HUES64 (cell line): ENCODE data around the gene SLC17A1.

Experiments used
- H3K27ac ChIP-seq: 2 replicates; pipeline ENCODE4 v1.7.0; 2013; ENCODE audit warnings: low read depth, low read length, inconsistent platforms
- H3K27me3 ChIP-seq: 2 replicates; pipeline ENCODE4 v1.6.1; 2013; ENCODE audit warnings: mild to moderate bottlenecking, low read length; ENCODE audit not compliant: insufficient read depth
- H3K36me3 ChIP-seq: 2 replicates; pipeline ENCODE4 v1.6.1; 2013; ENCODE audit warnings: mild to moderate bottlenecking, low read length; ENCODE audit not compliant: insufficient read depth
- H3K4me1 ChIP-seq: 2 replicates; pipeline ENCODE4 v1.6.1; 2013; ENCODE audit warnings: mild to moderate bottlenecking, low read length, moderate library complexity; ENCODE audit not compliant: insufficient read depth
- H3K4me3 ChIP-seq: 2 replicates; pipeline ENCODE4 v1.5.1; 2013; ENCODE audit warnings: mild to moderate bottlenecking, low read length, moderate library complexity
- H3K9ac ChIP-seq: 2 replicates; pipeline ENCODE4 v1.6.1; 2013; ENCODE audit warnings: mild to moderate bottlenecking, low read depth, low read length
- H3K9me3 ChIP-seq: 2 replicates; pipeline ENCODE4 v1.6.1; 2013; ENCODE audit warnings: low read depth, low read length; ENCODE audit not compliant: insufficient read depth
- WGBS: fragments of 150-250, 120-280 bp; methylation state at CpG from one replicate; pipeline ENCODE4 v1.1.7; 2013; ENCODE audit warnings: missing lambda C conversion rate; 5-methylcytosine and 5-hydroxymethylcytosine counted together

The SLC17A1 gene

GRCh38 chr6:25830458-25830857 is 1.4 kb downstream of the SLC17A1 start:
- H3K9me3 ChIP-seq: no peaks in the 10 kb centered on the region
- H3K36me3 ChIP-seq: no peaks in the 10 kb centered on the region
- H3K27me3 ChIP-seq: no peaks in the 10 kb centered on the region
- H3K27ac ChIP-seq: no peak overlapping the region
- WGBS: 77% methylated on average over 4 of the region's 4 CpGs
- H3K9ac ChIP-seq: no peak overlapping the region
- no peak overlapping the region for H3K4me3 ChIP-seq
- H3K4me1 ChIP-seq: no peaks in the 10 kb centered on the region

GRCh38 chr6:25829375-25829774 is 2.5 kb downstream of the SLC17A1 start:
- Histone ChIP-seq H3K27me3 (no peaks in the 10 kb centered on the region), H3K4me1 (no peaks in the 10 kb centered on the region), H3K9me3 (no peaks in the 10 kb centered on the region), H3K9ac (no peak overlapping the region), H3K27ac (no peak overlapping the region), H3K4me3 (no peak overlapping the region), H3K36me3 (no peaks in the 10 kb centered on the region)
- no CpG with 5 or more reads among the region's 1 CpG for WGBS

- Histone ChIP-seq H3K9me3 (no peaks in the 10 kb centered on the region), H3K36me3 (no peaks in the 10 kb centered on the region), H3K27me3 (no peaks in the 10 kb centered on the region), H3K9ac (no peak overlapping the region), H3K27ac (no peak overlapping the region), H3K4me1 (peaks cover 2% of the 10 kb centered on the region; the same call in 1 of the 2 replicates), H3K4me3 (no peak overlapping the region)
These were observed 10.5 kb downstream of the SLC17A1 start for GRCh38 chr6:25821341-25821740.

GRCh38 chr6:25816252-25816651 is 15.6 kb downstream of the SLC17A1 start:
- Histone ChIP-seq H3K27me3 (no peaks in the 10 kb centered on the region), H3K4me1 (peaks cover 7% of the 10 kb centered on the region; the same call in 1 of the 2 replicates), H3K27ac (no peak overlapping the region), H3K36me3 (no peaks in the 10 kb centered on the region), H3K4me3 (no peak overlapping the region), H3K9me3 (no peaks in the 10 kb centered on the region), H3K9ac (no peak overlapping the region)
- WGBS: 92% methylated on average over 2 of the region's 2 CpGs

- no peaks in the 10 kb centered on the region for H3K9me3 ChIP-seq
- no peak overlapping the region for H3K27ac ChIP-seq
- H3K4me3 ChIP-seq: no peak overlapping the region
- no peaks in the 10 kb centered on the region for H3K27me3 ChIP-seq
- H3K4me1 ChIP-seq: peaks cover 7% of the 10 kb centered on the region; the same call in 1 of the 2 replicates
- H3K36me3 ChIP-seq: no peaks in the 10 kb centered on the region
- WGBS: 71% methylated on average over 3 of the region's 3 CpGs
- no peak overlapping the region for H3K9ac ChIP-seq
These were observed 16.7 kb downstream of the SLC17A1 start for GRCh38 chr6:25815194-25815593.

- Histone ChIP-seq H3K27me3 (no peaks in the 10 kb centered on the region), H3K4me3 (no peak overlapping the region), H3K4me1 (peaks cover 7% of the 10 kb centered on the region; the same call in 1 of the 2 replicates), H3K9me3 (no peaks in the 10 kb centered on the region), H3K9ac (no peak overlapping the region), H3K36me3 (no peaks in the 10 kb centered on the region), H3K27ac (no peak overlapping the region)
- WGBS: 96% methylated on average over 2 of the region's 2 CpGs
These were observed 27.0 kb downstream of the SLC17A1 start for GRCh38 chr6:25804804-25805203.

GRCh38 chr6:25801436-25801835 is 30.4 kb downstream of the SLC17A1 start:
- Histone ChIP-seq H3K9me3 (no peaks in the 10 kb centered on the region), H3K27ac (no peak overlapping the region), H3K9ac (no peak overlapping the region), H3K4me3 (no peak overlapping the region), H3K27me3 (no peaks in the 10 kb centered on the region), H3K4me1 (peaks cover 7% of the 10 kb centered on the region; the same call in 1 of the 2 replicates), H3K36me3 (no peaks in the 10 kb centered on the region)
- WGBS: 91% methylated on average over 4 of the region's 4 CpGs

- Histone ChIP-seq H3K9ac (no peak overlapping the region), H3K9me3 (no peaks in the 10 kb centered on the region), H3K4me1 (no peaks in the 10 kb centered on the region), H3K27me3 (no peaks in the 10 kb centered on the region), H3K4me3 (no peak overlapping the region), H3K36me3 (no peaks in the 10 kb centered on the region), H3K27ac (no peak overlapping the region)
- 95% methylated on average over 2 of the region's 2 CpGs for whole genome bisulfite sequencing
These were observed 37.1 kb downstream of the SLC17A1 start for GRCh38 chr6:25794784-25795183.

GRCh38 chr6:25793970-25794369 is 37.9 kb downstream of the SLC17A1 start:
- H3K4me1 ChIP-seq: no peaks in the 10 kb centered on the region
- no peak overlapping the region for H3K27ac ChIP-seq
- WGBS: 100% methylated on average over 1 of the region's 1 CpG
- H3K4me3 ChIP-seq: no peak overlapping the region
- no peaks in the 10 kb centered on the region for H3K36me3 ChIP-seq
- H3K27me3 ChIP-seq: no peaks in the 10 kb centered on the region
- no peaks in the 10 kb centered on the region for H3K9me3 ChIP-seq
- no peak overlapping the region for H3K9ac ChIP-seq

GRCh38 chr6:25792016-25792415 is 39.8 kb downstream of the SLC17A1 start:
- Histone ChIP-seq H3K9ac (no peak overlapping the region), H3K27me3 (no peaks in the 10 kb centered on the region), H3K36me3 (no peaks in the 10 kb centered on the region), H3K9me3 (no peaks in the 10 kb centered on the region), H3K4me1 (no peaks in the 10 kb centered on the region), H3K4me3 (no peak overlapping the region), H3K27ac (no peak overlapping the region)
- WGBS: 95% methylated on average over 4 of the region's 4 CpGs

- Histone ChIP-seq H3K36me3 (no peaks in the 10 kb centered on the region), H3K9me3 (no peaks in the 10 kb centered on the region), H3K27ac (no peak overlapping the region), H3K4me1 (no peaks in the 10 kb centered on the region), H3K27me3 (no peaks in the 10 kb centered on the region), H3K4me3 (no peak overlapping the region), H3K9ac (no peak overlapping the region)
- WGBS: 95% methylated on average over 2 of the region's 2 CpGs
These were observed 42.4 kb downstream of the SLC17A1 start for GRCh38 chr6:25789475-25789874.

- Histone ChIP-seq H3K9ac (no peak overlapping the region), H3K4me3 (no peak overlapping the region), H3K36me3 (no peaks in the 10 kb centered on the region), H3K9me3 (no peaks in the 10 kb centered on the region), H3K4me1 (no peaks in the 10 kb centered on the region), H3K27ac (no peak overlapping the region), H3K27me3 (no peaks in the 10 kb centered on the region)
- 79% methylated on average over 4 of the region's 4 CpGs for WGBS
These were observed 43.4 kb downstream of the SLC17A1 start for GRCh38 chr6:25788305-25788922.
